Measurements from ENCODE around the gene NECAB2. TPM values are rescaled to one million over a fixed set of nuclear protein-coding genes. Genes with fewer than 3 reads are reported as not detected.

NECAB2 gene
- polyA plus RNA-seq, 1 donor (not counting 4 experiments of a cell fraction or from before 2014, with no cell fraction given) = not detected

GRCh38 chr16:83989300-83989699 is 21.3 kb downstream of the NECAB2 start:
- H3K79me2 ChIP-seq (ENCODE audit: control insufficient read depth, insufficient read depth, low read length) = no peaks in the 10 kb centered on the region
- no peak overlapping the region for H3K4me2 ChIP-seq (ENCODE audit: control insufficient read depth, extremely low read depth, insufficient read depth, low read depth, low read length)
- H2AFZ ChIP-seq (ENCODE audit: control insufficient read depth, low read length) = no peak overlapping the region
- peaks cover 11% of the 10 kb centered on the region for H3K4me1 ChIP-seq (ENCODE audit: control insufficient read depth, extremely low read depth, insufficient read depth, low read length)
- no peaks in the 10 kb centered on the region for H3K36me3 ChIP-seq (ENCODE audit: control insufficient read depth in 2 of 2, extremely low read depth in 1 of 2, insufficient read depth in 2 of 2, low read length in 2 of 2)
- DNase-seq (ENCODE audit: low read depth, low spot score) (no peak), FAIRE-seq (no peak)
- no peaks in the 10 kb centered on the region for H3K9me3 ChIP-seq (ENCODE audit: control insufficient read depth, low read depth, low read length)
- TF ChIP-seq, protein P1, sequence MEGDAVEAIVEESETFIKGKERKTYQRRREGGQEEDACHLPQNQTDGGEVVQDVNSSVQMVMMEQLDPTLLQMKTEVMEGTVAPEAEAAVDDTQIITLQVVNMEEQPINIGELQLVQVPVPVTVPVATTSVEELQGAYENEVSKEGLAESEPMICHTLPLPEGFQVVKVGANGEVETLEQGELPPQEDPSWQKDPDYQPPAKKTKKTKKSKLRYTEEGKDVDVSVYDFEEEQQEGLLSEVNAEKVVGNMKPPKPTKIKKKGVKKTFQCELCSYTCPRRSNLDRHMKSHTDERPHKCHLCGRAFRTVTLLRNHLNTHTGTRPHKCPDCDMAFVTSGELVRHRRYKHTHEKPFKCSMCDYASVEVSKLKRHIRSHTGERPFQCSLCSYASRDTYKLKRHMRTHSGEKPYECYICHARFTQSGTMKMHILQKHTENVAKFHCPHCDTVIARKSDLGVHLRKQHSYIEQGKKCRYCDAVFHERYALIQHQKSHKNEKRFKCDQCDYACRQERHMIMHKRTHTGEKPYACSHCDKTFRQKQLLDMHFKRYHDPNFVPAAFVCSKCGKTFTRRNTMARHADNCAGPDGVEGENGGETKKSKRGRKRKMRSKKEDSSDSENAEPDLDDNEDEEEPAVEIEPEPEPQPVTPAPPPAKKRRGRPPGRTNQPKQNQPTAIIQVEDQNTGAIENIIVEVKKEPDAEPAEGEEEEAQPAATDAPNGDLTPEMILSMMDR (optimal IDR thresholded peaks at IDR 0.05 in 1 of 3, IDR thresholded peaks at IDR 0.05 in 1 of 3, conservative IDR thresholded peaks at IDR 0.05 in 1 of 3; ENCODE audit: extremely low read depth in 1 of 3, insufficient read depth in 2 of 3, low read length in 3 of 3) = no peak
- peak; percentile 46 for TF ChIP-seq EZH2 (IDR thresholded peaks at IDR 0.05; ENCODE audit: low read length)
- peaks cover 45% of the 10 kb centered on the region for H3K27me3 ChIP-seq (ENCODE audit: control insufficient read depth, extremely low read depth, insufficient read depth, low read length)
- no peaks in the 10 kb centered on the region for H4K20me1 ChIP-seq (ENCODE audit: control insufficient read depth, extremely low read depth, insufficient read depth, low read length)
- no peak overlapping the region for H3K27ac ChIP-seq (ENCODE audit: control insufficient read depth, insufficient read depth, low read length)
- H3K9me1 ChIP-seq (ENCODE audit: control insufficient read depth, extremely low read depth, insufficient read depth, low read length) = no peaks in the 10 kb centered on the region
- no peak overlapping the region for H3K4me3 ChIP-seq (ENCODE audit: control insufficient read depth in 2 of 3, extremely low read depth in 1 of 3, insufficient read depth in 2 of 3, low read depth in 1 of 3, low read length in 3 of 3)
- H3K9ac ChIP-seq (ENCODE audit: control insufficient read depth, extremely low read depth, insufficient read depth, low read length) = no peak overlapping the region
- dilution Hi-C loops (cut with MboI; ENCODE audit: extremely low pct_ligation_motif_present, low sequenced_read_pairs) = no loop called here

DNA sequence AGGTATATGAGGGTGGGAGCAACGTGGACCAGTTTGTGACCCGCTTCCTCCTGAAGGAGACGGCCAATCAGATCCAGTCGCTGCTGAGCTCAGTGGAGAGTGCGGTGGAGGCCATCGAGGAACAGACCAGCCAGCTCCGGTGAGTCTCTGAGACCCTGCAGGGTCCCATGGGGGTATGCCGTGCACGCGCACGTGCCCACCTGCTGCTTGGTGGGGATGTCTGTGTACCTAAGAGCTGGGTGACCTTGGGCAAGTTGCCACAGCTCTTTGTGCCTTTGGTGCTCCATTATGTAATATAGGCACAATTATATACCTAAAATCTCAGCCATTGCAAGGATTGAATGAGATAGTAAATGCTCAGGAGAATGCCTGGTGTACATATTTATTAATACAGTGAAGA is 22.4 kb downstream of the NECAB2 start:
- H3K9me1 ChIP-seq (ENCODE audit: control insufficient read depth, extremely low read depth, insufficient read depth, low read length) = no peaks in the 10 kb centered on the region
- DNase-seq (ENCODE audit: low read depth, low spot score) (no peak), FAIRE-seq (no peak)
- H3K4me3 ChIP-seq (ENCODE audit: control insufficient read depth in 2 of 3, extremely low read depth in 1 of 3, insufficient read depth in 2 of 3, low read depth in 1 of 3, low read length in 3 of 3) = no peak overlapping the region
- H3K27ac ChIP-seq (ENCODE audit: control insufficient read depth, insufficient read depth, low read length) = no peak overlapping the region
- H3K4me1 ChIP-seq (ENCODE audit: control insufficient read depth, extremely low read depth, insufficient read depth, low read length) = peaks cover 13% of the 10 kb centered on the region
- H3K9ac ChIP-seq (ENCODE audit: control insufficient read depth, extremely low read depth, insufficient read depth, low read length) = no peak overlapping the region
- H3K79me2 ChIP-seq (ENCODE audit: control insufficient read depth, insufficient read depth, low read length) = no peaks in the 10 kb centered on the region
- H3K4me2 ChIP-seq (ENCODE audit: control insufficient read depth, extremely low read depth, insufficient read depth, low read depth, low read length) = no peak overlapping the region
- TF ChIP-seq, protein P1 (optimal IDR thresholded peaks at IDR 0.05 in 1 of 3, IDR thresholded peaks at IDR 0.05 in 1 of 3, conservative IDR thresholded peaks at IDR 0.05 in 1 of 3; ENCODE audit: extremely low read depth in 1 of 3, insufficient read depth in 2 of 3, low read length in 3 of 3) = no peak
- TF ChIP-seq EZH2 (IDR thresholded peaks at IDR 0.05; ENCODE audit: low read length) = no peak
- H3K36me3 ChIP-seq (ENCODE audit: control insufficient read depth in 2 of 2, extremely low read depth in 1 of 2, insufficient read depth in 2 of 2, low read length in 2 of 2) = no peaks in the 10 kb centered on the region
- no peaks in the 10 kb centered on the region for H3K9me3 ChIP-seq (ENCODE audit: control insufficient read depth, low read depth, low read length)
- H2AFZ ChIP-seq (ENCODE audit: control insufficient read depth, low read length) = no peak overlapping the region
- no peaks in the 10 kb centered on the region for H4K20me1 ChIP-seq (ENCODE audit: control insufficient read depth, extremely low read depth, insufficient read depth, low read length)
- dilution Hi-C loops (cut with MboI; ENCODE audit: extremely low pct_ligation_motif_present, low sequenced_read_pairs) = no loop called here
- peaks cover 41% of the 10 kb centered on the region for H3K27me3 ChIP-seq (ENCODE audit: control insufficient read depth, extremely low read depth, insufficient read depth, low read length)

All from keratinocyte (primary cell).